Activated naive CD4-positive, alpha-beta T cell treated with anti-CD3 and anti-CD28 coated beads, Interleukin-2, amount 10 ng/mL, durations not matched to agents 7 days and 5 days (primary cell): ENCODE measurements around the gene RAB25.
A peak's percentile ranks its signal among the peaks of the same experiment; 100 is the strongest.

Experiments used
- CTCF ChIA-PET: fragments of 350-600 bp; sonication (Branson Sonifier 250); formaldehyde crosslinking; loops from one replicate; lab custom pipeline; 2021; ENCODE audit warnings: antibody characterized with exemption; lab: Charles Lee
- DNase-seq: peaks from one replicate; pipeline ENCODE4 v3.0.0-alpha.2; 2020
- H3K27ac Mint-ChIP-seq: one replicate; pipeline ENCODE4 v1.8.0; 2021; ENCODE audit warnings: mild to moderate bottlenecking, moderate library complexity, mixed read lengths
- H3K27me3 Mint-ChIP-seq: one replicate; pipeline ENCODE4 v1.8.0; 2021; ENCODE audit warnings: mild to moderate bottlenecking, mixed read lengths
- H3K36me3 Mint-ChIP-seq: one replicate; pipeline ENCODE4 v1.8.0; 2021; ENCODE audit warnings: mixed read lengths
- H3K4me1 Mint-ChIP-seq: one replicate; pipeline ENCODE4 v1.8.0; 2021; ENCODE audit warnings: mixed read lengths
- H3K4me3 Mint-ChIP-seq: one replicate; pipeline ENCODE4 v1.8.0; 2021; ENCODE audit warnings: mild to moderate bottlenecking, moderate library complexity, mixed read lengths
- H3K9me3 Mint-ChIP-seq: one replicate; pipeline ENCODE4 v1.8.0; 2021; ENCODE audit warnings: mixed read lengths

Gene RAB25

GRCh38 chr1:156045076-156045475, 15.9 kb upstream of the RAB25 start:
- H3K27ac Mint-ChIP-seq: no peak overlapping the region
- CTCF ChIA-PET: interaction anchor here (1.1 kb wide), 1 partner anchor 17 kb away, joined by 6 read pairs; no protein-coding TSS in a partner anchor
- H3K36me3 Mint-ChIP-seq: peaks cover 30% of the 10 kb centered on the region
- no peaks in the 10 kb centered on the region for H3K27me3 Mint-ChIP-seq
- peaks cover 8% of the 10 kb centered on the region for H3K4me1 Mint-ChIP-seq
- no peak overlapping the region for H3K4me3 Mint-ChIP-seq
- DNase-seq: no peak
- H3K9me3 Mint-ChIP-seq: no peaks in the 10 kb centered on the region

GRCh38 chr1:156048663-156049258, 12.2 kb upstream of the RAB25 start:
- Mint-ChIP-seq H3K36me3 (peaks cover 22% of the 10 kb centered on the region), H3K4me1 (peaks cover 24% of the 10 kb centered on the region), H3K4me3 (no peak overlapping the region), H3K27ac (no peak overlapping the region), H3K27me3 (no peaks in the 10 kb centered on the region), H3K9me3 (no peaks in the 10 kb centered on the region)
- no peak for DNase-seq
- CTCF ChIA-PET: no interaction called here

GRCh38 chr1:156050376-156050775, 10.6 kb upstream of the RAB25 start:
- Mint-ChIP-seq H3K4me1 (peaks cover 26% of the 10 kb centered on the region), H3K36me3 (peaks cover 14% of the 10 kb centered on the region)
- CTCF ChIA-PET: no interaction called here

GRCh38 chr1:156051011-156051725, 9.8 kb upstream of the RAB25 start:
- DNase-seq: no peak
- peaks cover 32% of the 10 kb centered on the region for H3K4me1 Mint-ChIP-seq
- H3K9me3 Mint-ChIP-seq: no peaks in the 10 kb centered on the region
- peak overlapping the region; percentile 39 for H3K4me3 Mint-ChIP-seq
- CTCF ChIA-PET: interaction anchor here (1.2 kb wide), 1 partner anchor 15 kb away, joined by 4 read pairs; no protein-coding TSS in a partner anchor
- no peak overlapping the region for H3K27ac Mint-ChIP-seq
- H3K36me3 Mint-ChIP-seq: peaks cover 13% of the 10 kb centered on the region
- H3K27me3 Mint-ChIP-seq: no peaks in the 10 kb centered on the region

More at GRCh38 chr1:156050376-156050775, 10.6 kb upstream of the RAB25 start:
- Mint-ChIP-seq H3K27me3 (no peaks in the 10 kb centered on the region), H3K27ac (no peak overlapping the region), H3K9me3 (no peaks in the 10 kb centered on the region), H3K4me3 (no peak overlapping the region)
- DNase-seq: no peak

GRCh38 chr1:156052862-156053767, 7.8 kb upstream of the RAB25 start:
- Mint-ChIP-seq H3K36me3 (peaks cover 16% of the 10 kb centered on the region), H3K27me3 (no peaks in the 10 kb centered on the region), H3K27ac (peak overlapping the region; percentile 91), H3K4me1 (peaks cover 39% of the 10 kb centered on the region), H3K9me3 (no peaks in the 10 kb centered on the region), H3K4me3 (peak overlapping the region; percentile 97)
- peak; percentile 86 for DNase-seq
- CTCF ChIA-PET: interaction anchor here (0.9 to 2.6 kb wide), 6 partner anchors 13 to 115 kb away, joined by 4 to 6 read pairs (median 4); no protein-coding TSS in a partner anchor

GRCh38 chr1:156053768-156054499, 7.0 kb upstream of the RAB25 start, which contains the start of gene UBQLN4:
UBQLN4 (minus strand) TSS chr1:156053798; CDS start chr1:156053701, 97 bp downstream.
- Mint-ChIP-seq H3K27ac (peak within 1 kb of the TSS; percentile 96), H3K4me3 (peak within 1 kb of the TSS; percentile 97), H3K9me3 (no peaks in the 10 kb centered on the region), H3K27me3 (no peaks in the 10 kb centered on the region), H3K36me3 (peaks cover 17% of the 10 kb centered on the region), H3K4me1 (peaks cover 39% of the 10 kb centered on the region)
- CTCF ChIA-PET: interaction anchor here (1.0 to 2.6 kb wide), 3 partner anchors 12 to 47 kb away, joined by 4 to 6 read pairs (median 6); no protein-coding TSS in a partner anchor
- peak; percentile 91 for DNase-seq

- Mint-ChIP-seq H3K27me3 (no peaks in the 10 kb centered on the region), H3K36me3 (peaks cover 12% of the 10 kb centered on the region), H3K27ac (peak within 1 kb of the TSS; percentile 96), H3K9me3 (no peaks in the 10 kb centered on the region), H3K4me3 (peak within 1 kb of the TSS; percentile 97), H3K4me1 (peaks cover 39% of the 10 kb centered on the region)
- peak; percentile 98 for DNase-seq
- CTCF ChIA-PET: interaction anchor here (1.8 kb wide), 1 partner anchor 12 kb away, joined by 6 read pairs; no protein-coding TSS in a partner anchor
These were observed 6.3 kb upstream of the RAB25 start, which contains the start of gene LAMTOR2 for GRCh38 chr1:156054500-156055280. LAMTOR2 (plus strand) TSS chr1:156054782; CDS start chr1:156054890, 108 bp downstream.

GRCh38 chr1:156055281-156056048, 5.5 kb upstream of the RAB25 start:
- no peaks in the 10 kb centered on the region for H3K27me3 Mint-ChIP-seq
- H3K27ac Mint-ChIP-seq: peak overlapping the region; percentile 96
- H3K4me3 Mint-ChIP-seq: peak overlapping the region; percentile 94
- CTCF ChIA-PET: interaction anchor here (2.0 kb wide), 1 partner anchor 117 kb away, joined by 4 read pairs; no protein-coding TSS in a partner anchor
- H3K9me3 Mint-ChIP-seq: no peaks in the 10 kb centered on the region
- peaks cover 9% of the 10 kb centered on the region for H3K36me3 Mint-ChIP-seq
- H3K4me1 Mint-ChIP-seq: peaks cover 39% of the 10 kb centered on the region
- DNase-seq: no peak

- Mint-ChIP-seq H3K36me3 (peaks cover 9% of the 10 kb centered on the region), H3K9me3 (no peaks in the 10 kb centered on the region)
- CTCF ChIA-PET: interaction anchor here (2.0 kb wide), 1 partner anchor 118 kb away, joined by 4 read pairs; no protein-coding TSS in a partner anchor
These were observed 4.6 kb upstream of the RAB25 start for GRCh38 chr1:156056326-156056849.

GRCh38 chr1:156062189-156062588, 1.2 kb downstream of the RAB25 start:
- peaks cover 10% of the 10 kb centered on the region for H3K4me1 Mint-ChIP-seq
- no peak overlapping the region for H3K4me3 Mint-ChIP-seq
- CTCF ChIA-PET: interaction anchor here (1.4 kb wide), 1 partner anchor 72 kb away, joined by 3 read pairs; no protein-coding TSS in a partner anchor
- H3K27me3 Mint-ChIP-seq: peaks cover 6% of the 10 kb centered on the region
- H3K9me3 Mint-ChIP-seq: no peaks in the 10 kb centered on the region
- H3K27ac Mint-ChIP-seq: no peak overlapping the region
- H3K36me3 Mint-ChIP-seq: peaks cover 3% of the 10 kb centered on the region
- DNase-seq: no peak

More at GRCh38 chr1:156056326-156056849, 4.6 kb upstream of the RAB25 start:
- DNase-seq: no peak
- peaks cover 37% of the 10 kb centered on the region for H3K4me1 Mint-ChIP-seq
- H3K4me3 Mint-ChIP-seq: peak overlapping the region; percentile 2
- peaks cover 3% of the 10 kb centered on the region for H3K27me3 Mint-ChIP-seq
- H3K27ac Mint-ChIP-seq: no peak overlapping the region

GRCh38 chr1:156063997-156064285, 3.0 kb downstream of the RAB25 start:
- Mint-ChIP-seq H3K4me3 (no peak overlapping the region), H3K36me3 (no peaks in the 10 kb centered on the region), H3K27me3 (peaks cover 6% of the 10 kb centered on the region), H3K4me1 (peaks cover 8% of the 10 kb centered on the region), H3K9me3 (no peaks in the 10 kb centered on the region), H3K27ac (no peak overlapping the region)
- CTCF ChIA-PET: interaction anchor here (2.4 kb wide), 1 partner anchor 131 kb away, joined by 8 read pairs; no protein-coding TSS in a partner anchor
- no peak for DNase-seq

- CTCF ChIA-PET: interaction anchor here (0.8 to 2.5 kb wide), 8 partner anchors 11 to 132 kb away, joined by 3 to 25 read pairs (median 4); no protein-coding TSS in a partner anchor
- H3K4me3 Mint-ChIP-seq: no peak overlapping the region
- H3K27me3 Mint-ChIP-seq: peaks cover 6% of the 10 kb centered on the region
- no peak overlapping the region for H3K27ac Mint-ChIP-seq
- H3K9me3 Mint-ChIP-seq: no peaks in the 10 kb centered on the region
- no peaks in the 10 kb centered on the region for H3K36me3 Mint-ChIP-seq
- DNase-seq: no peak
- H3K4me1 Mint-ChIP-seq: peaks cover 8% of the 10 kb centered on the region
These were observed 3.7 kb downstream of the RAB25 start for GRCh38 chr1:156064615-156065014.
